Urothelium cell line (cell line): ENCODE data around the gene FAM107A.
"Not testable (repeated sequence)": the region's sequence is repeated elsewhere in the genome, so short reads cannot be mapped to it uniquely, and the experiment has no call there.

Experiments
- DNase-seq: peaks from one replicate; pipeline ENCODE4 v3.0.0; 2011; ENCODE audit warnings: low spot score, mixed read lengths
- FAIRE-seq: peaks from 2 replicates; lab custom pipeline; 2011; peaks lifted over from hg19 to GRCh38; lab: Jason Lieb, UNC

FAM107A gene

DNA sequence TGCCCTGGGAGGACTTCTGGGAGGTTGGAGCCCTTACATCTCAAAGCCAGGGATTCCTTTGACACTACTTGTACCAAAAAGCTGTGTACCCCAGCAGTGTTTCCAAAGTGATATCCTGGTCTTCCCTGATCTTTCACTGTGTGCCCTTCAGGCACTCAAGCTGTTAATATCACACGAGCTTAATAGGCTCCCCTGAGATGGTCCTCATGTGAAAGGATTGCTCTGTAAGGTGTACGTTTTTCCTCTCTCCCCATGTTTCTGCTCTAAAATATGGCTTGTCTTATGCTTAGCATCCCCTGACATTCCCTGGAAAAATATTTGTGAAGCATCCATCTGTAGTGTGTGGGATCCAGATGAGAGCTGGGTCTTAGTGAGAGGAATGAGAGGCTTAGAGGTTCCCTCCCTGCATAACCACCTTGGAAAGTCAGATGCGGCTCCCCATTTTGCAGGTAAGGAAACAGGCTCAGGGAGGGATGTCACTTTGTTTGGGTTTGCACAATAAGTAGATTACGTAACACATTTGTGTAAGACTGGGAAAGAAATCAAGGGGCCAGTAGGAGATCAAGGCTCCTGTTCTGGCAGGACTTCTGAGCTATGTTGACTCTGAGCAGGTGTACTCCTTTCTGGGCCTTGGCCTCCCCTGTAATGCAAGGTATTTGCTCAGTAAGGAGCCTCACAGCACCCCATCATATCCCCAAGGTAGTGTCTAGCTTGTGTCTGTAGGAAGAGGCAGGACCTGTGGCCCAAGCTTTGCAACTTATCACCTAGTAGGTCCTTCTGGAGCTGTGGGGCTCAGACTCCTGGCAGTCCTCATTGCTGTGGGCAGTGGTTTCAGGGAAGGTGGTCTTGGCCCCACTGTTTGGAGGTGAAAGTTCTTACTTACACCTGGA, 39.5 kb downstream of the FAM107A start:
- DNase-seq, result no peak
- no peak for FAIRE-seq

DNA sequence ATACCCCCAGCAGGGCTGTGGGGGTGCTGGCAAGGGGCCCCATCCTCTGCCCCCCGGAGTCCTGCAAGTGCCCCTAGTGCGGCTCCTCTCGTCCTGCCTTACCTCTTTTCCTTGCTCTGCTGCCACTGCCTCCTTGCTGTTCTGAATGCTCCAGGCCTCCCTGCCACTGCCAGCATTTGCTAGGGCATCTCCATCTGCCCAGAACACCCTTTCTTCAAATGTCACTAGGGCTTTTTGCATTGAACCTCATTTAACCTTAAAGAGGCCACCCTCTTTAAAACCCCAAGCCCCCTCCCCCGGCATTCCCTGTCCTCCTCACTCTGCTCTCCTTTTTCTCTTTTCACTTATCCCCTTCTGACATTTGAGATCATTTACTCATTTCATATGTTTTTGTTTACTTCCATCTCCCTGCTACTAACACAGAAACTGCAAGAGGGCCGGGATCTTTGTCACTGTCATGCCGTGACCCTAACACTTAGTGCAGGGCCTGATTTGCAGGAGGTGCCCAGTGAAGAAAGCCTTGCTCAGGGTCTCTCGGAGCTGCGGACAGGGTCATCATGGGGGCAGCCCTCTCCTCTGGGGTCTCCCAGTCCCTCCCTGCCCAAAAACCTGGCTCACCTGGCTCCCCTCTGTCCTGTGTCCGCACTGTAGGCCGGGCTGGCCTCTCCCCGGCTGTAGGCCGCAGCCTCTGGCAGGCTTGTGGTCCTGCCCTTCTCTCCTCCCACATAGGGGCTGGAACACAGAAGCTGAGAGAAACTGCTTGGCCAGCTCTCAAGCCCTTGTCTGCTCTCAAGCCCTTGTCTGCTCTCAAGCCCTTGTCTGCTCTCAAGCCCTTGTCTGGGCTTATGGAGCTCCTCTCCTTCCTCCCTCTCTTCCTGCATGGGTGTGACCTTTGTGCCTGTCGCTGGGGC, 40.4 kb downstream of the FAM107A start, which contains the start of gene ACOX2:
ACOX2 (minus strand) TSS at position 690 of the 911 bp plus-strand sequence. CDS start 2,084 bp downstream, outside the sequence.
- DNase-seq, result no peak
- FAIRE-seq, result no peak

DNA sequence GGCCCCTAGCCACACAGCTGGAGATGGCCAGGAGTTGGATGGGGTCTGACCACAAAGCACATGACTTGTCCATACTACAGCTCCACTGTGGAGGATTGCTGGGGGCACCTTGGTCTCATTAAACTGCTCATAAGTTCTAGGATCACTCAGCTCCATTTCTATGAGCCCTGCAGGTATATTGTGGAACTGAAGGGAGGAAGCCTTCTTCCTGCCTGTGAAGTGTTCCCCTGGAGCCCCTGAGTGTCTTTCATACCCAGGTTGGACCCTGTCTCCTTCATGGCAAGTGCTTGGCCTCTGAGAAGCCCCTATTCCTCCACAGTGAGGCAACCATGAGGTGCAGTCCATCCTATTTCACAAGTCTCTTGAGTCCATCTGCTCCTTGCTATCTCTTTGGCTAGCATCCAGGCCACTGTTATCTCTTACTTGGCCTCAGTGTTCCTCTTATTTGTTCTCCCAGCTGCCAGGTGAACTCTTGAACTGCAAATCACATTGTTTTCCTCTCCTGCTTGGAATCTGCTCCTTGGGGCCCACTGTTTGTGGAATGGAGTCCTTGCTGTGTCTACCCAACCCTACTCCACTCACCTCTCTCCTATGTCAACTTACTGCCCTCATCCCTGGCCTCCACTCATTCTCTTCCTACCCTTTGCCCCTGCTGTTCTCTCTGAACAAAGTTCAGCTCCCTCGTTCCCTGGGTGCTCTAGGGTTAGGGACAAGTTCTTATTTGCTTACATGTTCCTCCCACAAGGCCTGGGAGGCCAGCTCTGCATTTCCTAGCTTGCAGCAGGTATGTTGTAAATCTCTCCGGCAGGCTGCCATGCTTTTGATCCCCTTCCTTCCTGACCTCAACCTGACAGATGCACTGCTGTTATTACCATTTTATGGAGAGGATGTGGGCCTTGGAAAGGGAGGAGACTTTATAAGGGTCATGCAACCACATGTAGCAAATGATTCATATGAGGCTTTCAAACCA, 41.4 kb downstream of the FAM107A start:
- FAIRE-seq (no peak), DNase-seq (no peak)

DNA sequence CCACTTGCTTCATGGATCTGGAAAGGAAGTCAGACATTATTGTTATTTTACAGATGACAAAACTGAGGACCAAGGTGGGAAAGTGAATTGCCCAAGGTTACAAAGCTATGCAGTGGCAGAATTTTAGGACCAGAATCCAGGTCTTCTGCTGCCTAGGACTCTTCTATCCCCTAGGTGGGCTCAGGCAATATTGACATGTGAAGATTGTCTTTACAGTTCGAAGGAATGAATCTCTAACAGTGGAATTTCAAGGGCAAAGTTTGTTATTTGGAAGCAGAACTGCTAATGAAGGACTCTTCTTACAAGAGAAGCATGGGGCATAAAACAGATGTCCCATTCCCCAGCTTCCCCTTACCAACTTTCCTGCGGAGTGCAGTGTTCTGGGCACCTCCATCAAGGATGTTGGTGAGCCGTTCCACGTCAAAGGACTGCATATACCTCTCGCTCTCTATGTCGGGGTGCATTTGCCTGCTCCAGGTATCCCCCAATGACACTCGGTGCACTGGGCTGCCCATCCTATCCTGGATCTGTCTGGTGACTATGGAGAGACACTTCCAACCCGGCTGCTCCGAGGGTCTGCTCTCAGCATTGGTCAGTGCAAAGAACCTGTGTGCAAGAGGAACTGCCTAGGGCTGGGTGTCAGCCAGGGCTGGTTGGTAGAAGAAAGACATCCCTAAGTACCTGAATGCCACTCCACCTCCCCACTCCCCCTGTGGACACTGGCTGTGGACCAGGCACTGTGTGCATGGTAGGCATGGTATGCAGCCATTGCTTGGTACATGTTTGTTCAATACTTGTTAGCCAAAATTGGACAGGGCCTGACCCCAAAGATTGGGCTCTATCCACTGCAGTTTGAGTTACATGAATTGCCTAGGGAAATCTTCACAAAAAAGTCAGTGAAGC, 42.3 kb downstream of the FAM107A start:
- no peak for DNase-seq
- FAIRE-seq, result no peak

DNA sequence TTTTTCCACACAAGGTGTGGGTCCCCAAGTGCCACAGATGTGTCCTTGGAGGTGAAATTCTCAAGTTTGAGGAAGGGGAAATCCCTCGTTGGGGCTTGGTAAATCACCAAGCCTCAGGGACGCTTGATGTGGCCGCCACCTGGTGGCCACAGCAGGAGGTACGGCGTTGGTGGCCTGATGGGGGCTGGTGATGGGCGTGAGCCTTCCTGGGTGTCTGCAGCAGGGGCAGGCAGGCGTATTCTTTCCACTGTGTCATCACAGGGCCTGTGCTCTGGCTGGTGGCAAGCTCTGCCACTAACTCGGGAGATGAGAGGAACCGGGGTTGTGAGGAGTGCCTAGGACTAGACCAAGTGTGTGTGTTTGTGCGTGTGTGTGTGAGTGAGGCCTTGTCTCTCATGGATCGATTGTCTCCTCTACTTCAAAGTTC, 44.4 kb downstream of the FAM107A start:
- peak; percentile 62 for FAIRE-seq

DNA sequence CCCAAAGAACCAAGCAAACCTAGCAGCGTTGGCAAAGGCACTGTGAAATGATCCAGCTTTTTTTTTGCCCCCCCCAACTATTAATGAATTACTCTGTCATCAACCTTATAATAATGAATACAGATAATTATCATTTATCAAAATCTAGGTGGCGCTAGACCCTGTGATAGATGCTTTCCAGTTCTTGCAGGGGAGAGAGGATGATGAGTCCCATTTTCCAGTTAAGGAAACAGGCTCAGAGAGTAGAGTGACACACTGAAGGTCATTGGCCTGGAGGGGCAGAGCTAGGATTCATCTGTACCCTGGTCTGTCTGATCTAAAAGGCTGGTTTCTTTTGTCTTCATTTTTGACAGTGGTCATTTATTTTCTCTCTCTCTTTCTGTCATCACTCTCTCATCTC, 45.2 kb downstream of the FAM107A start:
- peak; percentile 31 for DNase-seq
- no peak for FAIRE-seq

More for the DNA sequence above, 44.4 kb downstream of the FAM107A start:
- DNase-seq, result peak; percentile 83

DNA sequence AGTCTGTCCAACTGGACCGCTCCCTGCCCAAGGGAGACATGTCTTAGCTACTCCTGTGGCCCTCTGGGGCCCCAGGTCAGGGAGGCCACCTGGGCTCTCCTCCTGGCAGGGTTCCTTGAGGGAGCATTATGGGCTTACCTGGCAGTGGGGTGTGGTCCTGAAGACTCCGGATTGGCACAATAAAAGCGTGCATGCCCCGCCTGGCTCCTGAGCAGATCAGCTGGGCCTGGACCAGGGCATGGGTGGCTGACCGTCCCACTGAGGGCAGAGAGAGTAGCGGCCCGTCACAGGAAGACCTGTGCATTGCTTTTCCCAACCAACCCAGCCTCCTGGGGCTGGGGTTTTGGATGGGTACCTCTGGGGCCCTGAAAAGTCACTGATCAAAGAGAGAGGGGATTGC, 45.6 kb downstream of the FAM107A start:
- DNase-seq, result no peak
- FAIRE-seq, result no peak

DNA sequence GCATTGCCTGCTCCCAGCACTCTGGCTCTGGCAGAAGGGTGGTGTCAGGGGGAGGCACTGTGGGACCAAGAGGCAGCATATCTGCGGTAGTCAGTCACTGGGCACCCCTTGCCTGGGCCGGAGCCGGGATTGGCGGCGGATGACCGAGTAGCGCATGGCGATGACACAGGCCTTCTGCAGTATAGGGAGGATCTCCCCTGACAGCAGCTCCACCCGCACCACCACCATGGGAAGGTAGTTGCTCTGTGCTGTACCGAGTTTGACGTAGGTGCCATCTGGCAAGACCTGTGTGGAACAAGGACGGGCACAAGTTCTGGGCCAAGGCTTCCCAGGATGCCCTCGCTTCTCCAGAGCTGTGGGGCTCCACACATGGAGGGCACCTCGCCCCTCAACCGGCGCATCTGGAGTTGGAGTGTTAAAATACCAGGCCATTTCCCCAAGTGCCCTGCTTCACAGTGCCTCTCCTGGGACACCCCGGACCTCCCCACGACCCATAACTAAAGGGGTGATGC, 46.8 kb downstream of the FAM107A start:
- no peak for DNase-seq
- peak; percentile 5 for FAIRE-seq

DNA sequence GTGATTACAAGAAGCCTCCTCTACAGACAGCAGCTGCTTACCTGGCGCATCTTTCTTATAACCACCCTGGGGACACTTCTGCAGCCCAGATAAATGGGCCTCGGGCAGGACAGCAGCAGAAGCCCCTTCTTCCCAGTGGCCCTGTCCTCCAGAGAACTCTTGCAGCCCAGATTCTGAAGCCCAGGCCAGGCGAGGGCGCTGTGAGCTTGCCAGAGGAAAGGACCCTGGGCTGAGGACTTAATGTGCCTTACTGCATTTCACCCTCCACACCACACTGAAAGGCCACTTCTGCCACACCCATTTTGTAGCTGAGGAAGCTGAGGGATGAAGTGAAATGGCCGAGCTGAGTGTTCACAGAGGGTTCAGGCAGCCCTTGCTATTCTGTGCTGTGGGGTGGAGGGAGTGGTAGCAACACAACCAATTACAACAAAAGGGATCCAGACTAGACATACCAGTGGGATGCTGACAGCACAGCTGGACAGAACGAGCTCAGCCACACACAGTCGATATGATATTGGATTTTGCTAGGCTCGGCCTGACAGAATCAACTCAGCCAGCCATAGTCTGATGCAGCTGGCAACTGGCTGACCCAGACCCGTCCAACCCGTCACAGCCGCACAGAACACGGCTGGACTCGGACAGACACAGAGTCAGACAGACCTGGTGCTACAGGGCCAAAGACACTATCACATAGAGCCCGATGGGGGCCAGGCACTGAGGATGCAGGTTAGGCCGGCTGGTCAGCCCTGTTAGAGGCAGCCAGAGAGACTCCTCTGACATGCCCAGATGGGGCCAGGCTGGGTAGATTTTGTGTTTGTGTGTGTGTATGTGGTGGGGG, 47.5 kb downstream of the FAM107A start:
- DNase-seq (no peak), FAIRE-seq (peak; percentile 32)

DNA sequence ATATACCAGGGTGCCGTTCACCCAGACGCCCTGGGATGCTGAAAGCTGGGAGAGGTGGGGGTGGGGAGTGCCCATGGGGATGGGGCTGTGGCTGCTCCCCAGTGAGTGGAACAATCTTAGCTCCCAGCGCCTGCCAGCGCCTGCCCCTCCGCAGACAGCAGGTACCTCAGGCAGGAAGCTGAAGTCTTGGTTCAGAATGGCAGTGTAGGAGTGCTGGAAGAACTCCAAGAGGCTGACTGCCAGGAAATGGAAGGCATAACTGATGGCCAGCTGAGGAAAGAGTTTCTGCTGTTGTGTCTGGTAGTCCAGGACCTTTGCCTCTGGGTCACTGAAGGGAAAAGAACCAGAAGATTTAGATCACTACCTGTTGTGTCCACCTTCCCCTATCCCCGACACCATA, 48.6 kb downstream of the FAM107A start:
- FAIRE-seq (peak; percentile 62), DNase-seq (peak; percentile 81)

DNA sequence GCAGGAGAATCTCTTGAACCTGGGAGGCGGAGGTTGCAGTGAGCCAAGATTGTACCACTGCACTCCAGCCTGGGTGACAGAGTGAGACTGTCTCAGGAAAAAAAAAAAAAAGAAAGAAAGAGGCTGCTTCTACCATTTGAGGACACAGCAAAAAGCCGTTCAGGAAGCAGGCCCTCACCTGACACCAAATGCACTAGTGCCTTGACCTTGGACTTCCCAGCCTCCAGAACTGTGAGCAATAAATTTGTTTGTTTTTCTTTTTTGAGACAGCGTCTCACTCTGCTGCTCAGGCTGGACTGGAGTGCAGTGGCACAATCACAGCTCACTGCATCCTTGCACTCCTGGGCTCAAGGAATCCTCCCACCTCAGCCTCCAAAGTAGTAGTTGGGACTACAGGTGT, 49.8 kb downstream of the FAM107A start:
- FAIRE-seq, DNase-seq: not testable (repeated sequence)

DNA sequence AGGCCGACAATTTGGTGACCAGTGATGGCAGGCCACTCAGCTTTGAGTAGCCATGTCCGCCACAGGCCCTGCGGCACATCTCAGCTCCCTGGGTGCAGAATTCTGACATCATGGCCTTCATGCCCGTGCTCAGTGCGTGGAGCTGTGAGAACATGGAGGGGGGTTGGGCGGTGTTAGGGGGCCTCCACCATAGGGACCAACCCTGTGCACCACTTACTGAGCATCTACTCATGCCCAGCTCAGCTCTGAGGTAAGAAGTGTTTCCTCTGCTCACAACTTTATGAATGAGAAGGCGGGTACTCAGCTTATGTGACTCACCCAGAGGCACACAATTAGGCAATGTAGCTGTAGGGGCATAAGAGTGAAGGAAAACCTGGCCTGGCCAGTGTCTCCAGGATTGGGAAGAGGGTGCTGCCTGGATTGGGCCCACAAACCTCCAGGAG, 50.7 kb downstream of the FAM107A start:
- peak; percentile 46 for FAIRE-seq
- peak; percentile 85 for DNase-seq

DNA sequence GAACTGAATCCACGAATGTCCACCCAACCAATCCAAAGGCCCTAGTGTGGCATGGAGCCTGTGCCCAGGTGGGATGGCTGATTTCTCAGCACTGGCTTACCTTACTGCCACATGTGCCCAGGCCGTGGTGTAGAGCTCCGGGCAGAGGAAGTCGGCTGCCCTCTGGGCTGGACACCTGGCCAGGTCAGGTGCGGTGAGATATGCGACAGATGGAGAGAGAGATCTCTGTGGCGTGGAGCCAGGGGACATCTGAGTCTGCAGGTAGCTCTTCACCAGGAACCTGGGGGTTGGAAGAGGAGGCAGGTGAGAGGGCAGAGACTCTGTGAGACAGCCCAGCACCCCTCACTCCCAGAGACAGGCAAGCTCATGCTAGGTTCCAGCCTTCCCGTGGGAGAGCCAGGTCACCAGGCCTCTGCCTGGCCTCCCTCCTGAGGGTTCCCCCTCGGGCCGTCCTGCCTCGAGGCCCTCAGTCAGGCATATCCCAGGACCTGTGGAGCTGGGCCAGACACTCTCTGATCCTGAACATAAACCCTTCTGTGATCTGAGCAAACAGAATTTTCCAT, 52.8 kb downstream of the FAM107A start:
- no peak for FAIRE-seq

DNA sequence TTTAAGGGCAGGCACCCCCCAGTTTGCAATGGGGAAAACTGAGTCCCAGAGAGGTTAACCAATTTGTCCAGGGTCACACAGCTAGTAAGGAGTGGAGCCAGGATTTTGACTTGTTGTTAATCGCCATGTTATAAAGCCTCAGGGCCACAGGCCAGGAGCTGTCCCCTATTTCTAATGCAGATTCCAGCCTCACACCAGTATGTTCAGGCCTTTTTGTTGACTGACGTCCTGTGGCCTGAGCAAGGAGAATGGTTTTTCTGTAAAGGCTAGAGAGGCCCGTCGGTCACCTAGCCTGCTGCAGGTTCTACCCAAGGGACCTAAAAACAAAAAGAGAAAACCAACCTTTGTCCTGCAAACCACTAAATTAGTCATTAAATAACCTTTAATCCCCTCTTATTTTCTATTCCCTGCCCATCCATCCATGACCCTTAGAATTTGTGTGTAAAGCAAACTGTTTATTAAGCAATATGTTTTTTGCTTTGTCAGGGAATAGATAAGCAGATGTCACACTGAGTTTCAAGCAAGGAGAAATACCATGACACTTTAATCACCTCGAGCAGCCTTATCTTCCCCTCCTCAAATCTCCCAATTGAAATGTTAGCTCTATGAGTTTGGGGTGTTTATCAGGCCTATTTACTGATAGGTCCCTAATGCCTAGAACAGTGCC, 54.3 kb downstream of the FAM107A start:
- DNase-seq, result no peak
- no peak for FAIRE-seq

More for the DNA sequence above, 52.8 kb downstream of the FAM107A start:
- DNase-seq, result no peak

DNA sequence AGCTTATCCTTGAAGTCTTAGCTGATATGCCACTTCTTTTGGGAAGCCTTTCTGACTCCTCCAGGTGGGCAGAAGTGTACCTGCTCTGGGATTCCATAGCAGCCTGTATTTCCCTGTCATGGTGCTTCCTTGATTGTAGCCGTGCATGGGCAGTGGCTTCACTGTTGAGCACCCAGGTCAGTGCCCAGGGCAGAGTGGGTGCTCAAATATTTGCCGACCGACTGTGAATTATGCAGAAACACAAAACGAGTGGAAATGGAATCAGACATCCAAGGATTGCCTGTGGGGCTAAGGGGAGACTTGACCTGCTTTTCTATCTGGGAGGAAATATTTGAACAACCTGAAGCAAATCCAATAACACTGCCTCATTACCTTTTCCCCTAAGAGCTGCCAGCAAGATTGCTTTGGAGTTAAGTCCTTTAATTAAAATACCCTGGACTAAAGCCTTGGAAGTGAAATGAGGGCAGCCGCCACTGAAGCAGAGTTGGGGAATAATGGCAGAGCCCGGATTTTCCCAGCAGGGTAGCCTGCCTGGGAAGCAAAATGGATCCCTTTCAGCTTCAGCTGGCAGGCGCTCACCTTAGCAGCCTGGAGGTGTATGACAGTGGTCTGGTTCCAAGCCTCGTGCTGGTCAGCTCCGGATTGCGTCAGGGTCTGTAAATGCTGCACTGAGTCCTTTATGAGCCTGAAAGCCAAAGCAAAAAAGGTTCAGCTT, 55.1 kb downstream of the FAM107A start:
- FAIRE-seq, result no peak

DNA sequence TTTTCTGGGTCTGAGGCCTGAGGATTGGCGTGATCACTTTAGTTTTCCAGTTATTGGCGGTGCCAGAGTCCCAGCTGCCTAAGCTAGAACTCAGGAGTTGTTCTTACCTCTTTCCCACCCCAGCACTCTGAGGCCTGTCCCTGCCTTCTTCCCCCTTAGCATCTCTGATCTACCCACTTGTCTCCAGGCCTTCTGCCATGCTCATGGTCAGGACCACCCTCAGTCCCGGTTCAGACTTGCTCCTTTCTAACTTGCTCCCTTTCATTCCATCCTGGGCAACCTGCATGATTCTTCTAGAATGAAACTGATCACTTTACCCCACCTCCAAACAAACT, 55.9 kb downstream of the FAM107A start:
- DNase-seq (no peak), FAIRE-seq (no peak)

More for the DNA sequence above, 55.1 kb downstream of the FAM107A start:
- DNase-seq, result no peak
